ENCODE data around the gene TEK.
"Not testable (repeated sequence)": the region's sequence is repeated elsewhere in the genome, so short reads cannot be mapped to it uniquely, and the experiment has no call there.

Gene TEK

GRCh38 chr9:27108981-27109541 lies at the start of gene TEK:
TEK (plus strand) TSS chr9:27109225; CDS start chr9:27109591, 366 bp downstream.
- DNase-seq (ENCODE audit: low read depth): no peak

- no peak for DNase-seq (ENCODE audit: low read depth)
These were observed 49.6 kb upstream of the TEK start for GRCh38 chr9:27059412-27059811.

GRCh38 chr9:27059907-27060306 lies 49.1 kb upstream of the TEK start:
- no peak for DNase-seq (ENCODE audit: low read depth)

- DNase-seq (ENCODE audit: low read depth): no peak
These were observed 43.7 kb upstream of the TEK start for GRCh38 chr9:27065288-27065687.

- DNase-seq (ENCODE audit: low read depth): no peak
These were observed 34.9 kb upstream of the TEK start for GRCh38 chr9:27073841-27074728.

GRCh38 chr9:27078685-27079084 lies 30.3 kb upstream of the TEK start:
- no peak for DNase-seq (ENCODE audit: low read depth)

- no peak for DNase-seq (ENCODE audit: low read depth)
These were observed 23.6 kb upstream of the TEK start for GRCh38 chr9:27085456-27085855.

- peak; percentile 48 for DNase-seq (ENCODE audit: low read depth)
These were observed 22.0 kb upstream of the TEK start for GRCh38 chr9:27086818-27087680.

GRCh38 chr9:27088981-27089380 lies 20.0 kb upstream of the TEK start:
- DNase-seq (ENCODE audit: low read depth): peak; percentile 30

- no peak for DNase-seq (ENCODE audit: low read depth)
These were observed 19.3 kb upstream of the TEK start for GRCh38 chr9:27089706-27090105.

GRCh38 chr9:27090231-27090630 lies 18.8 kb upstream of the TEK start:
- DNase-seq (ENCODE audit: low read depth): no peak

- DNase-seq (ENCODE audit: low read depth): no peak
These were observed 18.3 kb upstream of the TEK start for GRCh38 chr9:27090711-27091110.

GRCh38 chr9:27092496-27092895 lies 16.5 kb upstream of the TEK start:
- DNase-seq (ENCODE audit: low read depth): not testable (repeated sequence)

GRCh38 chr9:27093384-27094067 lies 15.5 kb upstream of the TEK start:
- not testable (repeated sequence) for DNase-seq (ENCODE audit: low read depth)

- peak; percentile 79 for DNase-seq (ENCODE audit: low read depth)
These were observed 14.3 kb upstream of the TEK start for GRCh38 chr9:27094640-27095298.

GRCh38 chr9:27107241-27107640 lies 1.8 kb upstream of the TEK start:
- DNase-seq (ENCODE audit: low read depth): no peak

- DNase-seq (ENCODE audit: low read depth): no peak
These were observed 596 bp downstream of the TEK start for GRCh38 chr9:27109621-27110020.

- DNase-seq (ENCODE audit: low read depth): no peak
These were observed 1.2 kb downstream of the TEK start for GRCh38 chr9:27110181-27110580.

GRCh38 chr9:27112235-27112634 lies 3.2 kb downstream of the TEK start:
- DNase-seq (ENCODE audit: low read depth): no peak

- no peak for DNase-seq (ENCODE audit: low read depth)
These were observed 8.6 kb downstream of the TEK start for GRCh38 chr9:27117489-27118135.

GRCh38 chr9:27118916-27119315 lies 9.9 kb downstream of the TEK start:
- DNase-seq (ENCODE audit: low read depth): peak; percentile 51
